GM18507 (cell line): ENCODE results near the gene TCN2.
"Not testable (repeated sequence)": the region's sequence is repeated elsewhere in the genome, so short reads cannot be mapped to it uniquely, and the experiment has no call there.

ENCODE experiments used
- DNase-seq: peaks from one replicate; pipeline ENCODE4 v3.0.0; 2011; ENCODE audit warnings: low read depth; ENCODE audit not compliant: insufficient read length; ENCODE audit errors: extremely low spot score
- FAIRE-seq: peaks from 2 replicates; lab custom pipeline; 2011; peaks lifted over from hg19 to GRCh38; lab: Jason Lieb, UNC

TCN2 gene

GRCh38 chr22:30671071-30671470, 64.1 kb downstream of the TCN2 start:
- DNase-seq (no peak), FAIRE-seq (no peak)

- FAIRE-seq = no peak
- no peak for DNase-seq
Measured at GRCh38 chr22:30673136-30673535, 66.2 kb downstream of the TCN2 start.

- no peak for FAIRE-seq
- DNase-seq = no peak
Measured at GRCh38 chr22:30674482-30674881, 67.5 kb downstream of the TCN2 start.

- FAIRE-seq (no peak), DNase-seq (no peak)
Measured at GRCh38 chr22:30675436-30675835, 68.5 kb downstream of the TCN2 start.

GRCh38 chr22:30676565-30676964, 69.6 kb downstream of the TCN2 start:
- FAIRE-seq, DNase-seq: not testable (repeated sequence)
